CD14-positive monocyte (primary cell): ENCODE results near the gene TOMM5. TPM values are rescaled to one million over a fixed set of nuclear protein-coding genes. Genes with fewer than 3 reads are reported as not detected.

Experiments used
- DNase-seq, 3 donors: peaks; one replicate each; pipeline ENCODE4 v3.0.0-alpha.2; 2011 to 2022
- H2AFZ ChIP-seq: 2 replicates; pipeline ENCODE4 v1.6.0; 2012; ENCODE audit warnings: mild to moderate bottlenecking, low read depth, low read length, inconsistent platforms; ENCODE audit not compliant: insufficient read depth, poor library complexity, severe bottlenecking
- H3K27ac ChIP-seq, 2 donors: 1 replicate in 1 of 2; 2 replicates in 1 of 2; pipeline ENCODE4 v1.5.1; 2012 to 2013; ENCODE audit warnings: low read length in 2 of 2, control low read depth in 1 of 2, inconsistent platforms in 1 of 2, low read depth in 1 of 2, mild to moderate bottlenecking in 1 of 2
- H3K27me3 ChIP-seq, 2 donors: one replicate each; pipeline versions ENCODE4 v1.6.0 to v1.6.1; 2011 to 2013; ENCODE audit warnings: low read length in 2 of 2; ENCODE audit not compliant: control insufficient read depth in 2 of 2, insufficient read depth in 2 of 2
- H3K36me3 ChIP-seq, 2 donors: replicated peaks in 1 of 2; 1 replicate in 1 of 2; 2 replicates in 1 of 2; pipeline versions ENCODE4 v1.5.1 to v1.6.1; 2012 to 2013; ENCODE audit warnings: low read length in 2 of 2, control low read depth in 1 of 2, inconsistent platforms in 1 of 2, mild to moderate bottlenecking in 1 of 2; ENCODE audit not compliant: insufficient read depth in 2 of 2, control insufficient read depth in 1 of 2
- H3K4me1 ChIP-seq, 2 donors: 1 replicate in 1 of 2; 2 replicates in 1 of 2; pipeline versions ENCODE4 v1.5.1 to v1.6.1; 2012 to 2013; ENCODE audit warnings: low read length in 2 of 2, control low read depth in 1 of 2, inconsistent platforms in 1 of 2, mild to moderate bottlenecking in 1 of 2, moderate library complexity in 1 of 2; ENCODE audit not compliant: insufficient read depth in 2 of 2, control insufficient read depth in 1 of 2
- H3K4me2 ChIP-seq: replicated peaks from 2 replicates; pipeline ENCODE3; 2012; ENCODE audit warnings: low read length, moderate library complexity, mild to moderate bottlenecking; ENCODE audit not compliant: poor library complexity, severe bottlenecking; ENCODE audit errors: extremely low read depth
- H3K4me3 ChIP-seq, 3 experiments: fragments of 200-600 bp in 1 of 3; sonication (generic) in 1 of 3; replicated peaks in 1 of 3; 1 replicate in 2 of 3; 2 replicates in 1 of 3; pipeline ENCODE4 v1.5.1; 2011 to 2013; ENCODE audit warnings: low read length in 3 of 3, mild to moderate bottlenecking in 3 of 3, control low read depth in 2 of 3, low read depth in 2 of 3, inconsistent platforms in 1 of 3, moderate library complexity in 1 of 3
- H3K79me2 ChIP-seq: 2 replicates; pipeline ENCODE4 v1.6.0; 2012; ENCODE audit warnings: mild to moderate bottlenecking, control low read depth, inconsistent platforms, low read length, moderate library complexity; ENCODE audit not compliant: insufficient read depth
- H3K9ac ChIP-seq: 2 replicates; pipeline ENCODE4 v1.6.0; 2017; ENCODE audit warnings: low read length, mild to moderate bottlenecking; ENCODE audit not compliant: insufficient read depth, poor library complexity, severe bottlenecking
- H3K9me3 ChIP-seq, 2 donors: replicated peaks in 1 of 2; 1 replicate in 1 of 2; 2 replicates in 1 of 2; pipeline versions ENCODE4 v1.5.1 to v1.6.1; 2012 to 2013; ENCODE audit warnings: low read length in 2 of 2, control low read depth in 1 of 2; ENCODE audit not compliant: control insufficient read depth in 1 of 2, insufficient read depth in 1 of 2
- H4K20me1 ChIP-seq: 2 replicates; pipeline ENCODE4 v1.6.0; 2012; ENCODE audit warnings: mild to moderate bottlenecking, low read length, control low read depth, moderate library complexity; ENCODE audit not compliant: insufficient read depth
- H3K27ac Mint-ChIP-seq, 7 donors: one replicate each; pipeline ENCODE4 v1.8.0; 2020; ENCODE audit warnings: mild to moderate bottlenecking in 7 of 7, mixed read lengths in 7 of 7, moderate library complexity in 6 of 7, inconsistent platforms in 2 of 7
- H3K27me3 Mint-ChIP-seq, 3 donors: one replicate each; pipeline ENCODE4 v1.8.0; 2021 to 2022; ENCODE audit warnings: low read depth in 3 of 3, mild to moderate bottlenecking in 3 of 3, mixed read lengths in 3 of 3, moderate library complexity in 3 of 3, inconsistent platforms in 1 of 3
- H3K36me3 Mint-ChIP-seq, 2 donors: one replicate each; pipeline ENCODE4 v1.8.0; 2020; ENCODE audit warnings: mixed read lengths in 2 of 2, inconsistent platforms in 1 of 2, mild to moderate bottlenecking in 1 of 2
- H3K4me1 Mint-ChIP-seq: one replicate; pipeline ENCODE4 v1.8.0; 2020; ENCODE audit warnings: mild to moderate bottlenecking, mixed read lengths
- H3K4me3 Mint-ChIP-seq, 2 donors: one replicate each; pipeline ENCODE4 v1.8.0; 2020; ENCODE audit warnings: mild to moderate bottlenecking in 2 of 2, mixed read lengths in 2 of 2, moderate library complexity in 1 of 2
- H3K9me3 Mint-ChIP-seq, 7 donors: one replicate each; pipeline ENCODE4 v1.8.0; 2020 to 2022; ENCODE audit warnings: mixed read lengths in 7 of 7, mild to moderate bottlenecking in 6 of 7, moderate library complexity in 6 of 7, inconsistent platforms in 2 of 7
- WGBS: methylation state at CpG from one replicate; pipeline ENCODE4 v1.1.5; 2013; ENCODE audit warnings: missing lambda C conversion rate; ENCODE audit not compliant: insufficient coverage; 5-methylcytosine and 5-hydroxymethylcytosine counted together
- intact Hi-C, 2 donors: fragments of 100-400 bp; cut with micrococcal nuclease; formaldehyde crosslinking; loops; one replicate each; pipeline versions ENCODE4 v1.15.0 to v1.15.1; 2023
- polyA plus RNA-seq, 3 donors: library from polyadenylated mRNA; depleted of rRNA in 1 of 3; unstranded in 2 of 3; stranded (reverse) in 1 of 3; fragments of 300-500 nt in 2 of 3; fragments of >200 nt in 1 of 3; fragmentation: Illumina TruSeq in 2 of 3; gene quantifications; 1 replicate in 2 of 3; 2 replicates in 1 of 3; pipeline ENCODE4 v1.2.3, GENCODE V29; 2012 to 2021
- TF ChIP-seq, protein P1 (sequence below): fragments of 200-600 bp; IDR thresholded peaks from one replicate; pipeline ENCODE4 v1.8.0; 2022; ENCODE audit warnings: antibody characterized with exemption, mild to moderate bottlenecking

Gene TOMM5
- polyA plus RNA-seq, 3 donors: 35.0 to 117 (median 112) TPM

DNA sequence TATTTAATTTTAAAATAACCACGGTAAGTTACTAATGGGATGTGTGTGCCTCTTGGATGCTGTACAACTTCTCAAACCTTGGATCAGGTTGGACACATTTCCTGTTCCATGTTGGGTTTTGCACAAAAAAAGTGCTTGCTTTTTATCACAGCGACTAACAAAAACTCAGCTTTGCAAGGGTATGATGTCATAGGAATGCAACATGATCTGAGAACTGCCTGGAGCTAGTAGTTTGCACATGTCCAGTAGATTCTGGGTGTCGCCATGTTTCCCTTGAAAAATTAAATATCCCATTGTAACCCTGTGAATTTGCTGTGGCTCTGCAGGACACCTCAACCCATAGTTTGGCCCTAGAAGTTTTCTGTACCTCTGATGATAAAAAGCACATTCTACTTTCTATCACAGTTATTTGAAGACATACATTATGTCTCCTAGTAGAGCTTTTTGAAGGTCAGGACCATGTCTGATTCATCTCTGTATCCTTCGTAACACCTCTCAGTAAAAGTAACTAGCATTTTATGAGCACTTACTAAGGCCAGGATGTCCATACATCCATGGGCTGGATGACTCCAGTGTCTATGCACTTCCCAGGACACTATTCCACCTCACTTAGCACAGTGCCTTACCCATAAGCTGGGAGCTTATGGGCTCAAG is 46.8 kb upstream of the TOMM5 start:
- TF ChIP-seq, protein P1, sequence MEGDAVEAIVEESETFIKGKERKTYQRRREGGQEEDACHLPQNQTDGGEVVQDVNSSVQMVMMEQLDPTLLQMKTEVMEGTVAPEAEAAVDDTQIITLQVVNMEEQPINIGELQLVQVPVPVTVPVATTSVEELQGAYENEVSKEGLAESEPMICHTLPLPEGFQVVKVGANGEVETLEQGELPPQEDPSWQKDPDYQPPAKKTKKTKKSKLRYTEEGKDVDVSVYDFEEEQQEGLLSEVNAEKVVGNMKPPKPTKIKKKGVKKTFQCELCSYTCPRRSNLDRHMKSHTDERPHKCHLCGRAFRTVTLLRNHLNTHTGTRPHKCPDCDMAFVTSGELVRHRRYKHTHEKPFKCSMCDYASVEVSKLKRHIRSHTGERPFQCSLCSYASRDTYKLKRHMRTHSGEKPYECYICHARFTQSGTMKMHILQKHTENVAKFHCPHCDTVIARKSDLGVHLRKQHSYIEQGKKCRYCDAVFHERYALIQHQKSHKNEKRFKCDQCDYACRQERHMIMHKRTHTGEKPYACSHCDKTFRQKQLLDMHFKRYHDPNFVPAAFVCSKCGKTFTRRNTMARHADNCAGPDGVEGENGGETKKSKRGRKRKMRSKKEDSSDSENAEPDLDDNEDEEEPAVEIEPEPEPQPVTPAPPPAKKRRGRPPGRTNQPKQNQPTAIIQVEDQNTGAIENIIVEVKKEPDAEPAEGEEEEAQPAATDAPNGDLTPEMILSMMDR: no peak
- Mint-ChIP-seq H3K36me3 (no peaks in the 10 kb centered on the region), H3K4me3 (no peak overlapping the region), H3K9me3 (peaks cover 0 to 5% (median 0%) of the 10 kb centered on the region in 7 donors), H3K27ac (no peak overlapping the region), H3K4me1 (no peaks in the 10 kb centered on the region), H3K27me3 (peaks cover 4 to 11% (median 5%) of the 10 kb centered on the region in 3 donors)
- no peaks in the 10 kb centered on the region for H3K9me3 ChIP-seq
- no peaks in the 10 kb centered on the region for H3K4me1 ChIP-seq
- intact Hi-C loops: no loop called here
- H3K79me2 ChIP-seq: no peaks in the 10 kb centered on the region
- 88% methylated on average over 3 of the region's 4 CpGs for WGBS
- H4K20me1 ChIP-seq: no peaks in the 10 kb centered on the region
- H3K27ac ChIP-seq: no peak overlapping the region
- H3K4me2 ChIP-seq: no peak overlapping the region
- no peak overlapping the region for H3K4me3 ChIP-seq
- H3K9ac ChIP-seq: no peak overlapping the region
- no peaks in the 10 kb centered on the region for H3K36me3 ChIP-seq
- no peak for DNase-seq
- no peak overlapping the region for H2AFZ ChIP-seq
- peaks cover 0 to 3% of the 10 kb centered on the region in 2 donors for H3K27me3 ChIP-seq

DNA sequence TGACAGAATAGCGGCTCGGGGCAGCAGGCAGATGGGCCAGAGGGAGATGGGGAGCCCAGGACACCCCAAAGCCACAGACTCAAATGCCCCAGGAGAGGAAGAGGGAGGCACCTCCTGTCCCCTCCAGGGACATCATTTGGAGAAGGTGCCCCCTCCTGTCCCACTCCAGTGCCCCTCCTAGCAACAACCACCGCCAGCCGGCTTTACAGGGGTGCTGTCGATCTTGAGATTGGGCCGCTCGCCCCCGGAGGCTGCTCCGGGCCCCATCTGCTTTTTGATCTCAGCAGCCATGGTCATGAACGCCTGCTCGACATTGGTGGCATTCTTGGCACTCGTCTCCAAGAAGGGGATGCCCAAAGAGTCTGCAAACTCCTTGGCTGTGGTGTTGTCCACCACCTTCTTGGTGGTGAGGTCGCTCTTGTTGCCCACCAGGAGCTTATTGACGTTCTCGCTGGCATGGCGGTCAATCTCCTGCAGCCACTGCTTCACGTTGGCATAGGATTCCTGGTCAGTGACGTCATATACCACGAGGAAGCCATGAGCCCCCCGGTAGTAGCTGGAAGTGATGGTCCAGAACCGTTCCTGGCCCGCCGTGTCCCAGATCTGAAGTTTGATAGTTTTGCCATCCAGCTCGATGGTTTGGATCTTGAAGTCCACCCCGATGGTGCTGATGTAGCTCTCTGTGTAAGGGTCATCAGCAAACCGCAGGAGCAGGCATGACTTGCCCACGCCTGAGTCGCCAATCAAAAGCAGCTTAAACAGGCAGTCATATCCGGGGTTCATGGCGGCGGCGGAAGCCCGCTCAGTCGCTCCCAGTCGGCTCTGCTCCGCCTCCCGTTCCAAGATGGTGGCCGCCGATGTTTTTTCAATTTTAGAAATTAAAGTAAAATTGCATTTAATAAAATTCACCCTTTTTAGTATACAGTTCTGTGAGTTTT is 44.4 kb upstream of the TOMM5 start:
- no peak overlapping the region for H3K4me3 Mint-ChIP-seq
- Histone ChIP-seq H4K20me1 (no peaks in the 10 kb centered on the region), H3K4me3 (no peak overlapping the region), H3K9ac (no peak overlapping the region), H3K27ac (no peak overlapping the region), H2AFZ (no peak overlapping the region), H3K9me3 (no peaks in the 10 kb centered on the region), H3K4me1 (no peaks in the 10 kb centered on the region), H3K27me3 (no peaks in the 10 kb centered on the region), H3K79me2 (no peaks in the 10 kb centered on the region), H3K36me3 (no peaks in the 10 kb centered on the region), H3K4me2 (no peak overlapping the region)
- no peaks in the 10 kb centered on the region for H3K36me3 Mint-ChIP-seq
- TF ChIP-seq, protein P1: no peak
- no peak overlapping the region for H3K27ac Mint-ChIP-seq
- H3K4me1 Mint-ChIP-seq: no peaks in the 10 kb centered on the region
- intact Hi-C loops: no loop called here
- H3K27me3 Mint-ChIP-seq: peaks cover 2 to 7% (median 3%) of the 10 kb centered on the region in 3 donors
- peaks cover 0 to 5% (median 0%) of the 10 kb centered on the region in 7 donors for H3K9me3 Mint-ChIP-seq
- WGBS: 95% methylated on average over 28 of the region's 39 CpGs
- no peak for DNase-seq
